Right lobe of liver (tissue), 6 donors: ENCODE measurements around the gene VSTM2L. TPM values are rescaled to one million over a fixed set of nuclear protein-coding genes. Genes with fewer than 3 reads are reported as not detected.
"Not testable (repeated sequence)": the region's sequence is repeated elsewhere in the genome, so short reads cannot be mapped to it uniquely, and the experiment has no call there.

ENCODE experiments used
- ATAC-seq, 4 donors: fragments of 200-7000 bp; cut with Tn5 transposase; one replicate each; pipeline ENCODE4 v1.9.1; 2020; ENCODE audit warnings: mild to moderate bottlenecking in 4 of 4, moderate library complexity in 4 of 4
- DNase-seq, 3 donors: peaks; one replicate each; pipeline ENCODE4 v3.0.0-alpha.2; 2020
- H3K27ac ChIP-seq, 3 donors: fragments of 200-600 bp; one replicate each; pipeline ENCODE4 v1.8.0; 2022
- H3K27me3 ChIP-seq, 2 donors: fragments of 200-600 bp; one replicate each; pipeline ENCODE4 v1.8.0; 2022
- H3K36me3 ChIP-seq, 4 donors: fragments of 200-600 bp; sonication (generic) in 1 of 4; one replicate each; pipeline versions ENCODE4 v1.5.1 to v1.8.0; 2017 to 2022; ENCODE audit warnings: control low read depth in 1 of 4
- H3K4me1 ChIP-seq, 4 donors: fragments of 200-600 bp; sonication (generic) in 1 of 4; one replicate each; pipeline versions ENCODE4 v1.5.1 to v1.8.0; 2017 to 2022; ENCODE audit warnings: control low read depth in 1 of 4
- H3K4me3 ChIP-seq, 3 donors: fragments of 200-600 bp; one replicate each; pipeline ENCODE4 v1.8.0; 2022
- H3K9me3 ChIP-seq, 4 donors: fragments of 200-600 bp; sonication (generic) in 1 of 4; one replicate each; pipeline versions ENCODE4 v1.5.1 to v1.8.0; 2017 to 2022; ENCODE audit warnings: control low read depth in 1 of 4
- CTCF ChIP-seq, 4 donors: fragments of 200-600 bp in 3 of 4; fragments of 450-650 bp in 1 of 4; IDR thresholded peaks; one replicate each; pipeline versions ENCODE4 v1.5.1 to v1.8.0; 2016 to 2022; ENCODE audit warnings: antibody characterized with exemption in 4 of 4, mild to moderate bottlenecking in 2 of 4
- POLR2A ChIP-seq: fragments of 450-650 bp; IDR thresholded peaks from one replicate; pipeline ENCODE4 v1.6.1; 2017; ENCODE audit warnings: antibody characterized with exemption, mild to moderate bottlenecking
- WGBS: methylation state at CpG from one replicate; pipeline ENCODE4 v1.1.6; 2018; ENCODE audit warnings: low coverage, low lambda C conversion rate; ENCODE audit not compliant: insufficient coverage; ENCODE audit errors: missing lambda C conversion rate; 5-methylcytosine and 5-hydroxymethylcytosine counted together
- intact Hi-C, 2 donors: fragments of 100-400 bp; cut with DNase I; formaldehyde crosslinking; loops; one replicate each; pipeline versions ENCODE4 v1.11.2 to v1.14.1; 2022
- total RNA-seq, 6 experiments: library from RNA; depleted of rRNA in 2 of 6; stranded (reverse); fragments of >200 nt in 2 of 6; fragmentation: NEBNext Ultra II Directional in 3 of 6; extraction: Animal tissue kit (Norgen Biotek cat#: 25700) in 3 of 6; gene quantifications; one replicate each; pipeline versions ENCODE4 v1.1.0 to v1.2.4, GENCODE V29; 2016 to 2023
- donor health status: DM: no; HTN: yes; CAD: no.
- donor health status: DM: no; HTN: no; CAD: no.
- donor health status: DM: no; HTN: no; CAD: no.
- donor health status: DM: no; HTN: yes; CAD: no.
- donor health status: DM: no; HTN: yes; CAD: no.

VSTM2L gene
- total RNA-seq, 6 experiments from 2014 or later = 0.56 to 10.7 (median 1.8) TPM

GRCh38 chr20:37958856-37959520, 56.1 kb downstream of the VSTM2L start:
- Histone ChIP-seq H3K27ac (no peak overlapping the region), H3K4me1 (no peaks in the 10 kb centered on the region), H3K4me3 (no peak overlapping the region), H3K9me3 (no peaks in the 10 kb centered on the region), H3K27me3 (no peaks in the 10 kb centered on the region), H3K36me3 (no peaks in the 10 kb centered on the region)
- ATAC-seq (no peak), DNase-seq (no peak)
- intact Hi-C loops = no loop called here
- TF ChIP-seq POLR2A (no peak), CTCF (IDR thresholded peaks at IDR 0.05) (no peak)
- 92% methylated on average over 2 of the region's 2 CpGs for WGBS

DNA sequence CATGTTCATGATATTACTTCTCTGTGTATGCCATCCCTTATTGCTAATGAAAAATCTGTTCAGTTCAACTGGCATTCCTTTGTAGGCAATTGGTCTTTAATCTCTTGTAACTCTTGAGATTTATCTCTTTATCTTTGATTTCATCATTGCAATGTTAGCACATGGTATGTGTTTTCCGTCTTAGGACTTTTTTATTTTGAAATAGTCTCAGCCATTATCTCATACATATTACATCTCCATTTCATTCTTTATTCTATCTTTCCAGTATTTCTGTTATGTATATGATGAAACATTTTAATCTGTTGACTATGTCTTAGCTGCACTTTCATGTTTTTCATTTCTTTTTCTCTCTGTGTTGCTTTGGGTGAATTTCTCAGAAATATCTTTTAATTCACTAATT, 58.1 kb downstream of the VSTM2L start:
- intact Hi-C loops = no loop called here
- no peaks in the 10 kb centered on the region for H3K9me3 ChIP-seq
- no peak overlapping the region for H3K4me3 ChIP-seq
- TF ChIP-seq POLR2A (no peak), CTCF (IDR thresholded peaks at IDR 0.05) (no peak)
- no peaks in the 10 kb centered on the region for H3K4me1 ChIP-seq
- DNase-seq (no peak), ATAC-seq (no peak)
- no peak overlapping the region for H3K27ac ChIP-seq
- H3K36me3 ChIP-seq = no peaks in the 10 kb centered on the region
- 46% methylated on average over 1 of the region's 1 CpG for WGBS
- no peaks in the 10 kb centered on the region for H3K27me3 ChIP-seq

- H3K36me3 ChIP-seq, intact Hi-C loops, H3K27me3 ChIP-seq, ATAC-seq, H3K9me3 ChIP-seq, H3K4me3 ChIP-seq, H3K4me1 ChIP-seq, DNase-seq, H3K27ac ChIP-seq: not testable (repeated sequence)
- 80% methylated on average over 2 of the region's 2 CpGs for WGBS
Measured at GRCh38 chr20:37963483-37963882, 60.6 kb downstream of the VSTM2L start.

- Histone ChIP-seq H3K27me3 (no peaks in the 10 kb centered on the region), H3K36me3 (no peaks in the 10 kb centered on the region), H3K27ac (no peak overlapping the region), H3K4me3 (no peak overlapping the region), H3K9me3 (no peaks in the 10 kb centered on the region), H3K4me1 (no peaks in the 10 kb centered on the region)
- no peak for TF ChIP-seq CTCF (IDR thresholded peaks at IDR 0.05)
- no peak for TF ChIP-seq POLR2A
- intact Hi-C loops = no loop called here
- 100% methylated on average over 2 of the region's 6 CpGs for WGBS
- DNase-seq = no peak
- no peak for ATAC-seq
Measured at GRCh38 chr20:37968841-37969401, 66.0 kb downstream of the VSTM2L start.

DNA sequence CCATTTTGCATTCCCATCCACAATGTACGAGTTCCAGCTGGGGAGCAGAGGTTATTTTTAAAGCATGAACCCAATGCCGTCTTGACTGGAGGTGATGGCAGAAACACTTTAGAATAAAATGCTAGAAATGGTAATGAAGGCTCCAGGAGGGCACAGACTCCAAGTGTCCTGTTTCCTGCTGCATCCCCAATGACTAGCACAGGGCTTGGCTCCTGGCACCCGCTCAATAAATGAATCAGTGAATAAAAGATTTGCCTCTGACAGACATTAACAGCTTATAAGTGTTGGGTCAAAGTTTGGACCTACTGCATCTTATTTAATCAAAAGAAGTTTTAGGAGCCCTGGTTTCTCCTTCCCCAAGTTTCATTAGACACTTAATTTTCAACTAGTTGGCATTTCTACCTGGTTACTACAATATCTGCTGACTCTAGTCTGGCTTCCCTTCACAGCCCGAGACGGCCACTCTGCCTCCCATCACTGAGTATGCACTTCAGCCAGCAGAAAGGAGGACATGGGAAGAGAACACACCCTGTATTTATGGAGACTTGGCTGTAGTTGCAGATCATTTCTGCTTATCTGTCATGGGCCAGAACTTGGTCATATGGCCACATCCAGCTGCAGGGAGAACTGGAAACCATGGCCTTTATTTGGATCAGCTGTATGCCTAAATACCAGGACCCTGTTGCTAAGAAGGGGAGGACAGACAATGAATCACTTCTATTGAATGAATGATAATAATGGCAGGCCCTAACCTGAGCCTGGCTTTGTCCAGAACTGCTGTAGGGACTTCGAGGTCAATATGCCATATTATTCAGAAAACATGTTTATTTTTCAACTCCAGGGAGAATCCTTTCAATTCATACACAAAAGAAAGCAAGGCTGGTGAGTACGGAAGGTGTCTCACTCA, 67.3 kb downstream of the VSTM2L start:
- Histone ChIP-seq H3K36me3 (no peaks in the 10 kb centered on the region), H3K4me3 (no peak overlapping the region), H3K9me3 (no peaks in the 10 kb centered on the region), H3K27me3 (no peaks in the 10 kb centered on the region), H3K4me1 (no peaks in the 10 kb centered on the region), H3K27ac (no peak overlapping the region)
- no peak for DNase-seq
- TF ChIP-seq CTCF (IDR thresholded peaks at IDR 0.05) = no peak
- TF ChIP-seq POLR2A = no peak
- ATAC-seq = no peak
- 75% methylated on average over 6 of the region's 7 CpGs for WGBS
- intact Hi-C loops = no loop called here
